Naive thymus-derived CD8-positive, alpha-beta T cell (primary cell): ENCODE data around the gene NKG7. TPM values are rescaled to one million over a fixed set of nuclear protein-coding genes. Genes with fewer than 3 reads are reported as not detected.

ENCODE experiments used
- ATAC-seq, 2 donors: fragments of 150-1000 bp; cut with Tn5 transposase in 1 of 2; sonication (Bioruptor Pico), chemical (Tn5 transposase) in 1 of 2; 1 replicate in 1 of 2; 2 replicates in 1 of 2; pipeline ENCODE4 v1.10.0; 2021; ENCODE audit warnings: mild to moderate bottlenecking in 2 of 2, moderate library complexity in 2 of 2
- POLR2A ChIA-PET: fragments of 350-600 bp; sonication (Branson Sonifier 250); formaldehyde crosslinking; loops from one replicate; lab custom pipeline; 2021; ENCODE audit warnings: antibody characterized with exemption; lab: Charles Lee
- DNase-seq, 10 donors: peaks; one replicate each; pipeline versions ENCODE4 v3.0.0 to v3.0.0-alpha.2; 2020 to 2022
- H3K27ac Mint-ChIP-seq, 10 donors: one replicate each; pipeline ENCODE4 v1.8.0; 2020 to 2022; ENCODE audit warnings: mild to moderate bottlenecking in 10 of 10, mixed read lengths in 10 of 10, moderate library complexity in 4 of 10, inconsistent platforms in 1 of 10
- H3K27me3 Mint-ChIP-seq, 5 donors: one replicate each; pipeline ENCODE4 v1.8.0; 2021 to 2022; ENCODE audit warnings: mixed read lengths in 5 of 5
- H3K36me3 Mint-ChIP-seq, 3 donors: one replicate each; pipeline ENCODE4 v1.8.0; 2020 to 2022; ENCODE audit warnings: mixed read lengths in 3 of 3, mild to moderate bottlenecking in 2 of 3, inconsistent platforms in 1 of 3
- H3K4me1 Mint-ChIP-seq, 4 donors: one replicate each; pipeline ENCODE4 v1.8.0; 2021 to 2022; ENCODE audit warnings: mixed read lengths in 4 of 4
- H3K4me3 Mint-ChIP-seq, 10 donors: one replicate each; pipeline ENCODE4 v1.8.0; 2020 to 2022; ENCODE audit warnings: mild to moderate bottlenecking in 10 of 10, mixed read lengths in 10 of 10, moderate library complexity in 6 of 10, inconsistent platforms in 1 of 10
- H3K9me3 Mint-ChIP-seq, 9 donors: one replicate each; pipeline ENCODE4 v1.8.0; 2020 to 2022; ENCODE audit warnings: mixed read lengths in 9 of 9, mild to moderate bottlenecking in 3 of 9, inconsistent platforms in 1 of 9, moderate library complexity in 1 of 9
- polyA plus RNA-seq, 3 donors: library from polyadenylated mRNA; unstranded; fragments of 300-500 nt; fragmentation: Illumina TruSeq; gene quantifications; one replicate each; pipeline ENCODE4 v1.2.3, GENCODE V29; 2021
- total RNA-seq, 8 experiments: library from RNA in 2 of 8; stranded (reverse) in 2 of 8; gene quantifications; one replicate each; pipeline ENCODE4 v1.2.3 and lab custom pipeline; 2021 to 2026

NKG7 gene
- total and polyA plus RNA-seq, 5 experiments from 2014 or later: 3.8 to 1,629 (median 41.7) TPM

- H3K9me3 Mint-ChIP-seq: no peaks in the 10 kb centered on the region
- DNase-seq (peak in 8 of 10 donors; percentile 30 to 79 (median 72)), ATAC-seq (peak; percentile 96 to 99)
- POLR2A ChIA-PET: interaction anchor here (0.6 to 0.8 kb wide), 2 partner anchors 13 to 108 kb away, joined by 4 read pairs; no protein-coding TSS in a partner anchor
- H3K36me3 Mint-ChIP-seq: peaks cover 0 to 26% (median 6%) of the 10 kb centered on the region in 3 donors
- H3K4me3 Mint-ChIP-seq: peak overlapping the region in 9 of 10 donors; percentile 11 to 77 (median 67)
- no peaks in the 10 kb centered on the region for H3K27me3 Mint-ChIP-seq
- H3K4me1 Mint-ChIP-seq: peaks cover 12 to 30% (median 24%) of the 10 kb centered on the region in 4 donors
- H3K27ac Mint-ChIP-seq: peak overlapping the region; percentile 58 to 90 (median 87)
These were observed 17.7 kb downstream of the NKG7 start for GRCh38 chr19:51354742-51355148.

DNA sequence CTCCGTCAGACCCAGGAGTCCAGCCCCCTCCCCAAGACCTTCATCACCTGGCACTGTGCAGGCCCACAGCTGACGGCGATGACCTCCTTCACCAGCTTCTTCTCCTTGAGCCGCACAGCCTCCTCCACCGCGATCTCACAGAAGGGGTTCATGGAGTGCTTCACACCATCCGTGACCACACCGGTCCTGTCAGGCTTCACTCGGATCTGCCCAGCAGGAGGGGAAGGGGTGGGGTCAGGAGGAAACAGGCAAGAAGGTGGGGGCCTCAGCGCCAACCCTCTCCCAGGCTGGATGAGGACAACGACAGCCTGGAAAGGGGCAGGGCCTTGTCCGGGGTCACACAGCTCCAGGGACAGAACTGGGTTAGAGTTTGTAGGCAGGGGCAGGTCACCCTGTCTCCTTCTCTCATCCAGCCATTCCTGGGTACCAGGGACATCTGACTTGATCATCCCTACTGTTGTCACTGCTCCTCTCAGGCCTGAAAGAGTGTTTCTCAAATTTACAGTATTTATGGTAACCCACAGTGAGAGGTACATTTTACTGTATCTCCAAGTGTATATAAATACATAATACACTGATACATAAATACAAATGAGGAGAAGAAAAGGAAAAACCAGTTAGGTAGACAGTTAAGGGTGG lies 18.2 kb downstream of the NKG7 start:
- Mint-ChIP-seq H3K4me3 (peak overlapping the region in 6 of 10 donors; percentile 14 to 77 (median 70)), H3K9me3 (no peaks in the 10 kb centered on the region), H3K27me3 (no peaks in the 10 kb centered on the region), H3K36me3 (peaks cover 0 to 31% (median 6%) of the 10 kb centered on the region in 3 donors), H3K27ac (peak overlapping the region in 9 of 10 donors; percentile 58 to 90 (median 87)), H3K4me1 (peaks cover 12 to 28% (median 24%) of the 10 kb centered on the region in 4 donors)
- ATAC-seq (no peak), DNase-seq (no peak)
- POLR2A ChIA-PET: no interaction called here

DNA sequence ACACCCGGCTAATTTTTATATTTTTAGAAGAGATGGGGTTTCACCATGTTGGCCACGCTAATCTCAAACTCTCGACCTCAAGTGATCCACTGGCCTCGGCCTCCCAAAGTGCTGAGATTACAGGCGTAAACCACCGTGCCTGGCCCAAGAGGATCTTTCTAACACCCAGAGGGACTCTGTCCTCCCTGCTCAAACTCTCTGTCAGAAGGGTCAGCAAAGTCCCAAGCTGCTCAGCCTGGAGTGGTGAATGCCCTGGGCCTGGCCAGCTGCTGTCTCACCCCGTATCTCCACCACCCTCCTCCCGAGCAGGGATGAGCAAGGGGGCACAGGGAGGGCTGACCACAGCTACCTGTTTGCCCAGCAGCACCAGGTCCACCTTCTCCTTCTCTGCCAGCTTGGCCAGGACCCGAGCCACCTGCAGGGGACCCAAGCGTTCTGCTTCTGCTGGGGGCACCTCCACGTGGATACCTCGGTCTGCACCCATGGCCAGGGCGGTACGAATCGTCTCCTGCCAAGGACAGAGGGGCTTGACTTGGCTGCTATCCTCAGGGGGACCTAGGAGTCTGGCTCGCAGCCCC lies 19.6 kb downstream of the NKG7 start:
- no peak overlapping the region for H3K4me3 Mint-ChIP-seq
- H3K27ac Mint-ChIP-seq: peak overlapping the region in 2 of 10 donors; percentile 86 to 91
- POLR2A ChIA-PET: no interaction called here
- ATAC-seq (no peak), DNase-seq (no peak)
- no peaks in the 10 kb centered on the region for H3K27me3 Mint-ChIP-seq
- H3K9me3 Mint-ChIP-seq: no peaks in the 10 kb centered on the region
- H3K4me1 Mint-ChIP-seq: peaks cover 12 to 26% (median 24%) of the 10 kb centered on the region in 4 donors
- peaks cover 0 to 36% (median 6%) of the 10 kb centered on the region in 3 donors for H3K36me3 Mint-ChIP-seq

- no peaks in the 10 kb centered on the region for H3K9me3 Mint-ChIP-seq
- peak overlapping the region in 4 of 10 donors; percentile 20 to 86 (median 68) for H3K27ac Mint-ChIP-seq
- peaks cover 10 to 21% (median 19%) of the 10 kb centered on the region in 4 donors for H3K4me1 Mint-ChIP-seq
- POLR2A ChIA-PET: interaction anchor here (1.0 kb wide), 1 partner anchor 82 kb away, joined by 6 read pairs; no protein-coding TSS in a partner anchor
- H3K36me3 Mint-ChIP-seq: peaks cover 0 to 46% (median 6%) of the 10 kb centered on the region in 3 donors
- no peak for DNase-seq
- no peaks in the 10 kb centered on the region for H3K27me3 Mint-ChIP-seq
- ATAC-seq: no peak
- H3K4me3 Mint-ChIP-seq: no peak overlapping the region
These were observed 21.0 kb downstream of the NKG7 start for GRCh38 chr19:51351266-51351990.

GRCh38 chr19:51347209-51347928 lies 25.1 kb downstream of the NKG7 start:
- peak overlapping the region in 1 of 10 donors; percentile 40 for H3K27ac Mint-ChIP-seq
- peaks cover 0 to 21% (median 6%) of the 10 kb centered on the region in 4 donors for H3K4me1 Mint-ChIP-seq
- ATAC-seq (no peak), DNase-seq (no peak)
- POLR2A ChIA-PET: no interaction called here
- H3K4me3 Mint-ChIP-seq: no peak overlapping the region
- no peaks in the 10 kb centered on the region for H3K9me3 Mint-ChIP-seq
- no peaks in the 10 kb centered on the region for H3K27me3 Mint-ChIP-seq
- H3K36me3 Mint-ChIP-seq: peaks cover 0 to 52% (median 4%) of the 10 kb centered on the region in 3 donors

GRCh38 chr19:51346742-51347141 lies 25.7 kb downstream of the NKG7 start:
- POLR2A ChIA-PET: no interaction called here
- Mint-ChIP-seq H3K36me3 (peaks cover 0 to 45% (median 2%) of the 10 kb centered on the region in 3 donors), H3K4me1 (peaks cover 0 to 22% (median 6%) of the 10 kb centered on the region in 4 donors), H3K4me3 (no peak overlapping the region), H3K9me3 (no peaks in the 10 kb centered on the region), H3K27ac (no peak overlapping the region), H3K27me3 (no peaks in the 10 kb centered on the region)
- ATAC-seq (no peak), DNase-seq (no peak)

DNA sequence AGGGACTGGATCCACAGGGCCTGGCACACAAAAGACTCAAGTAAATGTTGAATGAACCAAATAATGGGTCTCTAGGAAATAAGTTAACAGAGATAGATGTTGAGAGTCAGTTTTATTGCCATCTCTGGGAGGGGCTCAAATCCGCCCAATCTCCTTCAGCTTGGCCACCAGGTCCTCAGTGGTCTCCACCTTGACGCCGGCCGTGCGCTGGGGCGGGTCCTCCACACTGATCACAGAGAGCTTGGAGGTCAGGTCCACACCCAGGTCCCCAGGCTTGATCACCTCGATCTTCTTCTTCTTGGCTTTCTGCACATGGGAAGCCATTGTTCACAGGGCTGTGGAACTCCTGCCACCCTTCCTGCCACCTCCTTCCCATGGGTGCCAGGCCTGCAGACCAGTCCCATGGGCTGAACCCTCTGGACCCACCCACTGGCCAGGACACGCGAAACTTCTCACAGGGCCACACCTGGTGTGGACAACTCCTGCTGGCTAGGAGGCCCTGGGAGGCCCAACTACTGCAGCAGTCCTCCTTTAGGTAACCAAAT lies 27.3 kb downstream of the NKG7 start:
- Mint-ChIP-seq H3K27ac (peak overlapping the region in 5 of 10 donors; percentile 12 to 72 (median 51)), H3K27me3 (no peaks in the 10 kb centered on the region)

GRCh38 chr19:51342631-51343569 lies 29.6 kb downstream of the NKG7 start:
- no peaks in the 10 kb centered on the region for H3K9me3 Mint-ChIP-seq
- H3K4me1 Mint-ChIP-seq: peaks cover 20 to 38% (median 21%) of the 10 kb centered on the region in 4 donors
- peak overlapping the region in 9 of 10 donors; percentile 16 to 80 (median 53) for H3K27ac Mint-ChIP-seq
- H3K36me3 Mint-ChIP-seq: peaks cover 0 to 18% (median 0%) of the 10 kb centered on the region in 3 donors
- POLR2A ChIA-PET: interaction anchor here (0.5 kb wide), 1 partner anchor 1369 kb away, joined by 4 read pairs; no protein-coding TSS in a partner anchor
- ATAC-seq: no peak
- H3K4me3 Mint-ChIP-seq: peak overlapping the region in 4 of 10 donors; percentile 26 to 76 (median 52)
- H3K27me3 Mint-ChIP-seq: peaks cover 0 to 2% (median 0%) of the 10 kb centered on the region in 5 donors
- no peak for DNase-seq

More for the DNA sequence above, 27.3 kb downstream of the NKG7 start:
- H3K9me3 Mint-ChIP-seq: no peaks in the 10 kb centered on the region
- peaks cover 6 to 24% (median 8%) of the 10 kb centered on the region in 4 donors for H3K4me1 Mint-ChIP-seq
- POLR2A ChIA-PET: no interaction called here
- no peak for DNase-seq
- H3K36me3 Mint-ChIP-seq: peaks cover 0 to 32% (median 0%) of the 10 kb centered on the region in 3 donors
- H3K4me3 Mint-ChIP-seq: peak overlapping the region in 2 of 10 donors; percentile 23 to 32
- no peak for ATAC-seq

DNA sequence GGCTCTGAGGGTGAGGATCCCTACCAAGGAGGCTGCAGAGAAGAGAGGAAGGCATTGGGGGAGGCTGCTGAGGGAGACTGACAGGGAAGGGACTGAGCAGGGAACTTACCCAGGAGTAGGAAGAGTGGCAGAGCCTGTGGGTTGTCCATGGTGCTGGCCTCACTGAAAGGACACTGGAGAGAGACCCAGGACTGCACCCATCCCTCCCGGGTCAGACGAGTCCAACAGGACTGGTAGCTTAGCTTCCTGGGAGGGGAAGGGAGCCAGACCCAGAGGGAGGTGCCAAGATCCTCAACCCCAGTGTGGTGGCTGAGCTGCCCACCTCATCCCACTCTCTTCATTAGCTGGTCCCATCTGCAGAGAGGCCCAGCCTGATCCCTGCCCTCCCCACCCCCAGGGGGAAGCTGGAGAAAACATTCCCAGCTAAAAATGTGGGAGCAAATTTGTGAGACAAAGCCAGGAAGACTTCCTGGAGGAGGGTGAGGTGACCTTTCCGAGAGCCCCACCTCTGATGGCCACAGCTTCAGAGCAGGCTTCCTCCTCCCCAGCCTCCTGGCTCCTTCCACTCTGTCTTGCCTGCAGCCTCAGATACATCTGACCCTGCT lies 30.4 kb downstream of the NKG7 start, which contains the start of gene VSIG10L:
Gene VSIG10L, minus strand, starts transcription at position 164 of the 605 bp plus-strand sequence. Its CDS starts 15 bp downstream, at position 149.
- Mint-ChIP-seq H3K27me3 (peaks cover 0 to 2% (median 0%) of the 10 kb centered on the region in 5 donors), H3K9me3 (no peaks in the 10 kb centered on the region), H3K4me3 (peak within 1 kb of the TSS; percentile 44 to 89 (median 74)), H3K4me1 (peaks cover 20 to 38% (median 21%) of the 10 kb centered on the region in 4 donors), H3K36me3 (peaks cover 0 to 14% (median 0%) of the 10 kb centered on the region in 3 donors), H3K27ac (peak within 1 kb of the TSS in 9 of 10 donors; percentile 16 to 80 (median 65))
- DNase-seq (no peak), ATAC-seq (no peak)
- POLR2A ChIA-PET: interaction anchor here (0.5 to 1.9 kb wide), 3 partner anchors 55 to 1368 kb away, joined by 4 read pairs; no protein-coding TSS in a partner anchor

DNA sequence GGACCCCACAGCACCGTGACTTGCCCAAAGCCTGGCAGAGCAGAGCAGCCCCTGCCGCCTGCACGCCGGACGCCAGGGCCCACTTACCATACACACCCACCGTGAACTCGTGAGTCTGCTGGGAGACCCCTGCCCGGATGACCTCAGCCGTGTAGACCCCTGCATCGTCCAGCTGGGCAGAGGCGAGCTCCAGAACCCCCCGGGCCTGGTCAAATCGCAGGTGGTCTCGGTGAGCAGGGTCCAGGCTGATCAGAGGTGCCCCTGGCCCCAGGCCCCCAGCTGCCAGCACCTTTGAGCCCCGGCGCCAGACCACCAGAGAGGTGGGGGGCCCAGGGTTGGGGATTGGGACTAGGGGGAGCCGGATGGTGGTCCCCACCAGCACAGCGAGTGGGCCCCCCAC lies 31.4 kb downstream of the NKG7 start:
- DNase-seq: no peak
- peak overlapping the region in 4 of 10 donors; percentile 26 to 48 (median 33) for H3K27ac Mint-ChIP-seq
- ATAC-seq: no peak
- peak overlapping the region; percentile 44 to 89 (median 71) for H3K4me3 Mint-ChIP-seq
- peaks cover 20 to 38% (median 21%) of the 10 kb centered on the region in 4 donors for H3K4me1 Mint-ChIP-seq
- no peaks in the 10 kb centered on the region for H3K9me3 Mint-ChIP-seq
- peaks cover 0 to 2% (median 0%) of the 10 kb centered on the region in 5 donors for H3K27me3 Mint-ChIP-seq
- peaks cover 0 to 5% (median 0%) of the 10 kb centered on the region in 3 donors for H3K36me3 Mint-ChIP-seq
- POLR2A ChIA-PET: interaction anchor here (0.6 to 1.9 kb wide), 5 partner anchors 25 to 100 kb away, joined by 3 to 4 read pairs (median 3); partner anchors contain the start of genes ETFB and SIGLEC10
